Progenitor cell of endocrine pancreas (in vitro differentiated cells): ENCODE data around the gene CAPNS1. TPM values are rescaled to one million over a fixed set of nuclear protein-coding genes. Genes with fewer than 3 reads are reported as not detected.
"Not testable (repeated sequence)": the region's sequence is repeated elsewhere in the genome, so short reads cannot be mapped to it uniquely, and the experiment has no call there.

ENCODE experiments used
- DNase-seq: peaks from one replicate; pipeline ENCODE4 v3.0.0; 2021; ENCODE audit warnings: low spot score; ENCODE audit not compliant: unreplicated experiment
- H3K27ac Mint-ChIP-seq: 2 replicates; pipeline ENCODE4 v1.8.0; 2021; ENCODE audit warnings: mild to moderate bottlenecking, moderate library complexity, mixed read lengths
- H3K27me3 Mint-ChIP-seq: 2 replicates; pipeline ENCODE4 v1.8.0; 2021; ENCODE audit warnings: mixed read lengths
- H3K36me3 Mint-ChIP-seq: 2 replicates; pipeline ENCODE4 v1.8.0; 2022; ENCODE audit warnings: mixed read lengths; ENCODE audit not compliant: insufficient read depth
- H3K4me1 Mint-ChIP-seq: 2 replicates; pipeline ENCODE4 v1.8.0; 2021; ENCODE audit warnings: low read depth, mixed read lengths
- H3K4me3 Mint-ChIP-seq: 2 replicates; pipeline ENCODE4 v1.8.0; 2021; ENCODE audit warnings: low read depth, mild to moderate bottlenecking, moderate library complexity, mixed read lengths
- H3K9me3 Mint-ChIP-seq: 2 replicates; pipeline ENCODE4 v1.8.0; 2021; ENCODE audit warnings: low read depth, mixed read lengths
- CTCF ChIP-seq: fragments of 200-600 bp; sonication (generic); IDR thresholded peaks from one replicate; pipeline ENCODE4 v1.5.0; 2021; ENCODE audit warnings: antibody characterized with exemption, mild to moderate bottlenecking; ENCODE audit not compliant: unreplicated experiment
- total RNA-seq: library from RNA; stranded (reverse); gene quantifications from 2 replicates; pipeline ENCODE4 v1.2.1, GENCODE V29; 2021

The CAPNS1 gene
- total RNA-seq, 1 donor from 2014 or later = 435 TPM

GRCh38 chr19:36121486-36122124 lies 18.3 kb upstream of the CAPNS1 start:
- H3K27ac Mint-ChIP-seq = no peak overlapping the region
- H3K27me3 Mint-ChIP-seq = no peaks in the 10 kb centered on the region
- no peak for TF ChIP-seq CTCF
- no peak for DNase-seq
- H3K9me3 Mint-ChIP-seq = no peaks in the 10 kb centered on the region
- H3K4me1 Mint-ChIP-seq = peaks cover 4% of the 10 kb centered on the region
- H3K4me3 Mint-ChIP-seq = no peak overlapping the region
- peaks cover 19% of the 10 kb centered on the region for H3K36me3 Mint-ChIP-seq

GRCh38 chr19:36125557-36125956 lies 14.3 kb upstream of the CAPNS1 start:
- no peaks in the 10 kb centered on the region for H3K4me1 Mint-ChIP-seq
- H3K36me3 Mint-ChIP-seq = peaks cover 7% of the 10 kb centered on the region
- no peaks in the 10 kb centered on the region for H3K9me3 Mint-ChIP-seq
- no peak overlapping the region for H3K4me3 Mint-ChIP-seq
- H3K27me3 Mint-ChIP-seq = no peaks in the 10 kb centered on the region
- DNase-seq = no peak
- no peak for TF ChIP-seq CTCF
- no peak overlapping the region for H3K27ac Mint-ChIP-seq

GRCh38 chr19:36128392-36128736 lies 11.5 kb upstream of the CAPNS1 start:
- Mint-ChIP-seq H3K9me3 (no peaks in the 10 kb centered on the region), H3K27me3 (no peaks in the 10 kb centered on the region), H3K36me3 (peaks cover 5% of the 10 kb centered on the region), H3K4me3 (peak overlapping the region; percentile 79), H3K4me1 (peaks cover 3% of the 10 kb centered on the region), H3K27ac (peak overlapping the region; percentile 97)
- no peak for DNase-seq
- no peak for TF ChIP-seq CTCF

GRCh38 chr19:36131221-36131620 lies 8.6 kb upstream of the CAPNS1 start:
- not testable (repeated sequence) for H3K4me1 Mint-ChIP-seq, H3K9me3 Mint-ChIP-seq

GRCh38 chr19:36134867-36135266 lies 5.0 kb upstream of the CAPNS1 start:
- H3K36me3 Mint-ChIP-seq, DNase-seq, H3K27ac Mint-ChIP-seq, H3K4me1 Mint-ChIP-seq, H3K4me3 Mint-ChIP-seq, H3K27me3 Mint-ChIP-seq, H3K9me3 Mint-ChIP-seq: not testable (repeated sequence)

More at GRCh38 chr19:36131221-36131620, 8.6 kb upstream of the CAPNS1 start:
- not testable (repeated sequence) for H3K27me3 Mint-ChIP-seq, DNase-seq, H3K36me3 Mint-ChIP-seq, H3K4me3 Mint-ChIP-seq, H3K27ac Mint-ChIP-seq

- Mint-ChIP-seq H3K36me3 (peaks cover 6% of the 10 kb centered on the region), H3K4me1 (peaks cover 11% of the 10 kb centered on the region), H3K4me3 (no peak overlapping the region), H3K27ac (no peak overlapping the region), H3K27me3 (peaks cover 7% of the 10 kb centered on the region), H3K9me3 (peaks cover 4% of the 10 kb centered on the region)
- no peak for DNase-seq
- TF ChIP-seq CTCF = no peak
These were observed 2.7 kb upstream of the CAPNS1 start for GRCh38 chr19:36136964-36137686.
